ENCODE measurements around the gene GNG14. TPM values are rescaled to one million over a fixed set of nuclear protein-coding genes. Genes with fewer than 3 reads are reported as not detected.
A peak's percentile ranks its signal among the peaks of the same experiment; 100 is the strongest.

GNG14 gene
- total RNA-seq, 4 donors from 2014 or later, result not detected

DNA sequence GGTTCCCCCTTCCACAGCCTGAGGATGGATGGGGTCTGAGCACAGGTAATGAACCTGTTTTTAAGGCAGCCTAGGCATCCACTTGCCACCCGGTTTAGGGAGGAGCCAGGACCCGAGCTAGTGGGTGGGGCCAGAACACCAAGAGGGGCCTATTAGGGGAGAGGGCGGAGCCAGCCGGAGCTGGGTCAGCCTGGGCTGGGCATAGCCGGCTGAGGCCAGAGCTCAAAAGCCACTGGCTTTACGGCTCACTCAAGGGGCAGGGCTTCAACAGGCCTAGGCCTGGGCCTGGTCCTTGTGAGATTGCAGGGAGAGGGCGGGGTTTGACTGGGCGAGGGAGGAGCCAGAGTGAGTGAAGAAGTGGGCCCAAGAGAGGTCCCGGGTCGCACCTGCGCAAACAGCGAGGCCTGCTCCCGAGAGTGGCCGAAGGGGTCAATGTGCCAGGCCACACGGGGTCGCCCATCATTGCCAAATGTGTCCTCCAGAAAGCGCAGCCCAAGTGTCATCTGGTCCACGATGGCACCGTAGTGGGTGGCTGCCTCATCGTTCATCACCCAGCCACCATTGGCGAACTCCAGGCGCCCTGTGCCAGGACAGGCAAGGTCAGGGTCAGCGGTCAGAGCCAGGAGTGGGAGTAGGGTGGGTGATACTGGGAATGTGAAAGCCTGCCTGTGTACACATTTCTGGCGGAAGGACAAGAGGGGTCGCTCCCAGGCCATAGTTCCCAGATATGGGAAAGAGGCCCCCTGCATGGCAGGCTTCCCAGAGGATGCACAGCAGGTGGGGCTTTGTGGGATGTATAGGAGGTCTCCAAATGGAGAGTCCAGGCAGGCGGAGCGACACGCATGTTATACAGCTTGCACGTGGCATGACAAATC, 23.2 kb upstream of the GNG14 start:
- Histone ChIP-seq H3K9me3 (no peaks in the 10 kb centered on the region), H3K27me3 (no peaks in the 10 kb centered on the region), H3K27ac (no peak overlapping the region), H3K4me3 (no peak overlapping the region), H3K36me3 (no peaks in the 10 kb centered on the region), H3K4me1 (peaks cover 4 to 8% of the 10 kb centered on the region in 2 donors)
- intact Hi-C loops (cut with DNase I; ENCODE audit: low total_unique reads), result no loop called here
- TF ChIP-seq POLR2A (IDR thresholded peaks at IDR 0.05), result no peak
- TF ChIP-seq, protein P1, sequence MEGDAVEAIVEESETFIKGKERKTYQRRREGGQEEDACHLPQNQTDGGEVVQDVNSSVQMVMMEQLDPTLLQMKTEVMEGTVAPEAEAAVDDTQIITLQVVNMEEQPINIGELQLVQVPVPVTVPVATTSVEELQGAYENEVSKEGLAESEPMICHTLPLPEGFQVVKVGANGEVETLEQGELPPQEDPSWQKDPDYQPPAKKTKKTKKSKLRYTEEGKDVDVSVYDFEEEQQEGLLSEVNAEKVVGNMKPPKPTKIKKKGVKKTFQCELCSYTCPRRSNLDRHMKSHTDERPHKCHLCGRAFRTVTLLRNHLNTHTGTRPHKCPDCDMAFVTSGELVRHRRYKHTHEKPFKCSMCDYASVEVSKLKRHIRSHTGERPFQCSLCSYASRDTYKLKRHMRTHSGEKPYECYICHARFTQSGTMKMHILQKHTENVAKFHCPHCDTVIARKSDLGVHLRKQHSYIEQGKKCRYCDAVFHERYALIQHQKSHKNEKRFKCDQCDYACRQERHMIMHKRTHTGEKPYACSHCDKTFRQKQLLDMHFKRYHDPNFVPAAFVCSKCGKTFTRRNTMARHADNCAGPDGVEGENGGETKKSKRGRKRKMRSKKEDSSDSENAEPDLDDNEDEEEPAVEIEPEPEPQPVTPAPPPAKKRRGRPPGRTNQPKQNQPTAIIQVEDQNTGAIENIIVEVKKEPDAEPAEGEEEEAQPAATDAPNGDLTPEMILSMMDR (IDR thresholded peaks at IDR 0.05), result no peak
- DNase-seq, result no peak

DNA sequence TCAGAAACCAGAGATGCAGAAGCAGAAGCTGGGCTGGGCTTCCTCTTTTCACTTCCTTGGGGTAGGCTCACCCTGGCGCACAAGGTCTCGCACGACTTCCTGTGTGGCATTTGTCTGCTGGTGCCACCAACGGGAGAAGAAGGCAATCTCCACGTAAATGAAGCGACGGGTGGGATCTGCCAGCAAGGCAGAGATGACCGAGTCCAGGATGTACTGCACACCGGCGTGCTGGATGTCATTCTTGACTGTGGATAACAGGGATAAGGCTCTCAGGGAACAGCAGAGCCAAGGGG, 22.6 kb upstream of the GNG14 start:
- Histone ChIP-seq H3K4me1 (peaks cover 4 to 10% of the 10 kb centered on the region in 2 donors), H3K9me3 (no peaks in the 10 kb centered on the region), H3K36me3 (no peaks in the 10 kb centered on the region), H3K27ac (no peak overlapping the region), H3K4me3 (no peak overlapping the region), H3K27me3 (no peaks in the 10 kb centered on the region)
- TF ChIP-seq, protein P1 (IDR thresholded peaks at IDR 0.05), result no peak
- TF ChIP-seq POLR2A (IDR thresholded peaks at IDR 0.05), result no peak
- intact Hi-C loops (cut with DNase I; ENCODE audit: low total_unique reads), result no loop called here
- DNase-seq, result no peak

DNA sequence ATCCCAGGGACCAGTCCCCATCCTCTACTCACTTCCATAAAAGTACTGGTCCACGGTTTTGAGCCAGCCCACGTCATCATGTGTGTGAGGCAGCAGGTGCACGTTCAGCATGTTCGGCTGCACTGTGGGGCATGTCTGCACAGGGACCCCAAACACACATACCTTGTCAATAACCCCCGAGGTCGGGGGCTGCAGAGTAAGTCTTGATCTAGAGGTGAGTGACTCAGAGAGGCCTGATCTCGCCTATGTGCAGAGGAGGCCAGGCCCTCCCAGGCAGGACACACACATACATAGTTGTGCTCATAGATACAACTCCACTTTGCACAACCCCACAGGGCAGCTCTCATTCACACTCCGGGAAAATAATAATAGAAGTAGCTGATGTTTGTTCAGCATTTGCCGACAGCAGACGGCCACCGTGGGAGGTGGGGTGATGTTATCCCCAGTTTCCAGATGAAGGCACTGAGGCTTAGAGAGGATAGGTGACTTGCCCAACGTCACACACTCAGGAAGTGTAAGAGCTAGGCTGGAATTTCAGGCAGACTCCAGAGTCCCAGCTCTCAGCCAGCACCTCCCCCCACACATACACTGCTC, 22.0 kb upstream of the GNG14 start:
- no peaks in the 10 kb centered on the region for H3K36me3 ChIP-seq
- H3K27ac ChIP-seq, result peak overlapping the region in 1 of 2 donors; percentile 61

DNA sequence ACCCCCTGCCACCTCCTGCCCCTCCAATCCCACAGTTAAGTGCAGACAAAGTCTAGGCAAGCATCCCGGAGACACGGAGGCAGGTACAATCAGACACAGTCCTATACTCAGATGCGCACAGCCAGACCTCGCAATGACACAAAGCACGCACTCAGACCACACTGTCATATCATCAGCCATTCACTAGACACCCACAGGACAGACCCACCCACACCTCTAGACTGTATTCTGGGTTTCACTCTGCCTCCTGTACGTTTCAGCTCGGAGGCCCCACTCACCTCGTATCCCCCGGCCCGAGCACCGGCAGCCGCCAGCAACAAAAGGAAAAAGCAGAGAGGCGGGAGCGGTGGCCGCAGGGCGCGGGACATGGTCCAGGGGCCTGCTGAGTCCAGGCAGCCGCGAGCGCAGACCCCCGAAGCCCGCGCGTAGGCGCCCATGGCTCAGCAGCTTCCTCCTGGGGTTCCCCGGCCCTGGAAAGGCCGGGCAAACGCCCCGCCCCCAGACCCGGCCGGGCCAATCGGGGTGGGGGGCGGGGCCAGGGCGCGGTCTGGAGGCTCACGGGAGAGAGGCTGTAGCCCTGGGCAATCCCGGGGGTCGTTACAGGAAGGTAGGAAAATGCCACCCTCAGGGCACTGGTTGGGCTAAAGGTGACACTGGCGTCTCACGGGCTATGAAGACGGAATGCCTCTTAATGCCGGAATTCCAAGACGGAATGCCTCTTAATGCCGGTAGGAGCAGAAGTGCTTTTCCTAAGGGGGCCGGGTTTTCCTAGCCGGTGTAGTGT, 21.3 kb upstream of the GNG14 start, which contains the start of the genes MAN2B1 and WDR83:
TSS of gene MAN2B1 (minus strand) at position 478 of the 784 bp plus-strand sequence. CDS start at position 437, 41 bp downstream.
TSS of gene WDR83 (plus strand) at position 543 of the 784 bp plus-strand sequence. CDS start 2,984 bp downstream, outside the sequence.
- peak within 1 kb of the TSS; percentile 69 to 82 for H3K4me3 ChIP-seq
- DNase-seq, result peak; percentile 64 to 75
- no peaks in the 10 kb centered on the region for H3K9me3 ChIP-seq
- H3K36me3 ChIP-seq, result no peaks in the 10 kb centered on the region
- peak in 1 of 2 donors; percentile 27 for TF ChIP-seq POLR2A (IDR thresholded peaks at IDR 0.05)
- TF ChIP-seq, protein P1 (IDR thresholded peaks at IDR 0.05), result no peak
- H3K4me1 ChIP-seq, result peaks cover 11 to 14% of the 10 kb centered on the region in 2 donors
- peak within 1 kb of the TSS; percentile 61 to 76 for H3K27ac ChIP-seq
- no peaks in the 10 kb centered on the region for H3K27me3 ChIP-seq
- intact Hi-C loops (cut with DNase I; ENCODE audit: low total_unique reads), result no loop called here

More for the DNA sequence above, 22.0 kb upstream of the GNG14 start:
- no peak for TF ChIP-seq POLR2A (IDR thresholded peaks at IDR 0.05)
- TF ChIP-seq, protein P1 (IDR thresholded peaks at IDR 0.05), result no peak
- DNase-seq, result no peak
- H3K4me1 ChIP-seq, result peaks cover 10 to 14% of the 10 kb centered on the region in 2 donors
- H3K9me3 ChIP-seq, result no peaks in the 10 kb centered on the region
- peak overlapping the region; percentile 69 to 82 for H3K4me3 ChIP-seq
- intact Hi-C loops (cut with DNase I; ENCODE audit: low total_unique reads), result no loop called here
- H3K27me3 ChIP-seq, result no peaks in the 10 kb centered on the region
